Activated T-cell treated with anti-CD3 and anti-CD28 coated beads for 48 hours (primary cell): Measurements from ENCODE around the gene HSPA8.
"Not testable (repeated sequence)": the region's sequence is repeated elsewhere in the genome, so short reads cannot be mapped to it uniquely, and the experiment has no call there.

Source experiments
- DNase-seq: peaks from one replicate; pipeline ENCODE4 v3.0.0-alpha.2; 2020; ENCODE audit warnings: low read depth

HSPA8 gene

DNA sequence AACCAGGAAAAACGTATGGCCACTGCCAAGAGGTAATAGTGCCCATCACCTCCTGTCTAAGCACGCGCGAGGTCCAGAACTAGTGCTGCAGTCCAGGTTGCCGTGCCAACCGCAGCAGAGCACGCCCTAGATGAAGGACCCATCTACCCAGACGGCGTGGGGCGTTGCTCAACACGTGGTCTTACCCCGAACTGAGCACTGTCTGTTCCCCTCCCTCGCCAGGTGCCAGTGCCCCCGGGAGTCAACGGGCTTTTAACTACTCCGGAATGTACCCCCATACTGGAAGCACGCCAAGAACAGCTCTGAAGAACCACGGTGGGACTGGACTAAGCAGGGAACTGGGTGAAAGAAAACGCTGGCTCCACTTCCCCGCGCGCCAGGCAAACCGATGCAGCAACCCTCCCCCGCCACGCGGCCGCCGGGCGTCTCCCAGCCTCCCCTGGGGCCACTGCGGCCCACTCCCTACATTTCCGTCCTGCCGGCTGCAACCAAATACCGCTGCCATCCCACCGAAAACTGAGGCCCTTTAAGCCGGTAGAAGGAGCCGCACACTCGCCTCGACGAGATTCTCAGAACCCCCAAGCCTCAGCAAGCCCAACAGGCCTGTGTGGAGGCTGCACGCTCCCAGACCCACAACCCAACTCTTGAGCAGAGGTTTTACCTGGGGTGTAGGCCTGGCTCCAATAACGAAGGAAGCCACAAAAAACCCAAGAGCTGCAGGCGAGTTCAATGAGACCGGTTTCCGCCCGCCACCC lies at the start of gene HSPA8:
TSS of gene HSPA8 (minus strand) at position 734 of the 755 bp plus-strand sequence. CDS start 812 bp downstream, outside the sequence.
- DNase-seq = peak; percentile 59

DNA sequence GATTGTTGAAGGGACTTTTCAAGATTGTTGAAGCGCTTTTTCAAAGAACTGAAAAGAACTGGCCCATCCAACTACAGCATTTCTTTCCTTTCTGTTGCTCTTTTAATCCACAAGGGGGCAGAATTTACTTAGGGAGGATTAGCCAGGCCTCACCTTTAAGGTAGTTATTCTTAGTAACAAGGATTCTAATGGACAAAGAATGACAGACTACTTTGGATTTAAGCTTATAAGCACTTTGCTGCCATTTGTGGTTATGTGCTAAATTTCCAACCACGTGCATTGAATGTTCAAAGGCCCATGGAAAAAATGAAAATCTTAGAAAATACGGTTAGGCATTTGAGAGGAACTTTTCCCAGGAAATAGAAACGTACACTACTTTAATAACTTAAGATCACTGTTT lies 49.5 kb upstream of the HSPA8 start:
- DNase-seq = no peak

DNA sequence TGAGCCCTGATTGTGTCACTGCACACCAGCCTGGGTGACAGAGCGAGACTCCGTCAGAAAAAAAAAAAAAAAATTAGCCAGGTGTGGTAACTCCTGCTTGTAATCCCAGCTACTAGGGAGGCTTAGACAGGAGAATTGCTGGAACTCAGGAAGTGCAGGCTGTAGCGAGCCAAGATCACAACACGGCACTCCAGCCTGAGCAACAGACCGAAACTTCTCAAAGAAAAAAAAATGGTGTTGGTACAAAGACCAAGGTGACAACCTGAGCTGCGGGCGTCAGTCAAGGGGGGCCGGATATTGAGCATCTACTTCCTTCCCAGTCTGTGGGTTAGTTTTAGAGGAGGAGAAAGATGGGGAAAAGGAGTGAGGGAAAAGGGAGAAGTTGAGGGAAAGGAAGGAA lies 48.5 kb upstream of the HSPA8 start:
- DNase-seq = no peak

DNA sequence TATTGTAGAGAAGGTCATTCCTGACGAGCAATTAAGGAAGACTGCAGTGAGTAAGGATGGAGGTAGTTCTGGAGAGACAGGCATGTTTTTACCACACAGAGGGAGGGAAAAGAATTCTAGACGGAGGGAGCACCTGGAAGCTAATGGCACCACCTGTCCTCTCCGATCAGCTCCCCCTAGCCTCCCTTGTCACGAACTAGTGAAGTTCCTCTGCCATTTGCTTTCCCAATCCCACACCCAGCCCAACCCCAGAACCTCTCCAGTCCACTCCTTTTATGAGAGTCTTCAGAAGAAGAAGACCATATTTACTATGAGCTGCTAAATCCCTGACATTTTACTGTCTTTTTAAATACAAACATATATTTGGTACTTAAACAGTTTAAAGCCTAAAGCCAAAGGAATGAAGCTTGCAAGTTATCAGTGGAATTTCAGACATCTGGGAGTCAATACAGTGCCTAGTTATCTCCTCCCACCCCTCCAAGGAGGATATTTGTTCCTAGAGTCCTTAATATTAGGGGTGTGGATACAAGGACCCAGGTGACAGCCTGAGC lies 46.1 kb upstream of the HSPA8 start:
- DNase-seq = no peak

DNA sequence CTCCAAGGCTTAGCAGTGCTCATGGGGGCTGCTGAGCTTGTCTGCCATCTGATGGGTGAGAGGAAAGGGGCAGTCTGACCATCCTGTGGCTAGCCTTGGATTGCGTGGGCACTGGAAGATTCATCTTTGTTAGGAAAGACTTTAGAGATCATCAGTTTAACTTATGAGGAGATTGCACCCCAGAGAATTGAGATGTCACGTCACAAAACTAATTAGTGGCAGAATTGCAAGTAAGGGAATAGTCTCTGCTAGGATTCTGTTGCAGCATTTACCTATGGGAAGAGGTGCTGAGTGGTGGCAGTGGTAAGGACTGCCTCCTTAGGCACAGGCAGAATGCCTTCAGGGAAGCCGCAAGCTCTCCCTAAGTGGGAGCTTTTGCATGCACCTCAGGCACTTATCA lies 42.8 kb upstream of the HSPA8 start:
- no peak for DNase-seq

DNA sequence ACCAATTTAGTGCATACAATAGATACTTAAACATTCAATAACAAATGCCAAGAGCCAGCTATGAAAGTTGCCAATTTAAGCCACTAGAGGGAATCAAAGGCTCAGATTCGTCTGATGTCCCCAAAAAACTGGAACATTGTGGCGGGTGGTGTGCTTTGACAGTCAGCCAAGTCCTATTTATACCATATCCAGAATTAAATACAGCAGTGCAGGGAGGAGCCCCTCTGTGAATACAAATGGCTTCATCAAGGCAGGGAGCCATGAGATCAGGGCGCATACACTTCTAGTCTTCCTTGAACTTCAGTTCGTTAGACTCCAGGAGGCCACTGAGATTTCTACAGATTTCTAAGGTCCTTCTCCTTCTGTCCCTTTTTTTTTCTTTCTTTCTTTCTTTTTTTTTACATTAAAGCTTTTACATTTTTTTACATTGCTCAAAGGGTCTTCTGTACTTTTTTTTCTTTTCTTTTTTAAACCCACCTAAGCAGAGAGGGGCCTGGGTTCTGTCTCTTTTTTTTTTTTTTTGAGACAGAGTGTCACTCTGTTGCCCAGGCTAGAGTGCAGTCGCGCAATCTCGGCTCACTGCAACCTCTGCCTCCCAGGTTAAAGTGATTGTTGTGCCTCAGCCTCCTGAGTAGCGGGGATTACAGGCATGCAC lies 41.5 kb upstream of the HSPA8 start:
- DNase-seq = no peak

DNA sequence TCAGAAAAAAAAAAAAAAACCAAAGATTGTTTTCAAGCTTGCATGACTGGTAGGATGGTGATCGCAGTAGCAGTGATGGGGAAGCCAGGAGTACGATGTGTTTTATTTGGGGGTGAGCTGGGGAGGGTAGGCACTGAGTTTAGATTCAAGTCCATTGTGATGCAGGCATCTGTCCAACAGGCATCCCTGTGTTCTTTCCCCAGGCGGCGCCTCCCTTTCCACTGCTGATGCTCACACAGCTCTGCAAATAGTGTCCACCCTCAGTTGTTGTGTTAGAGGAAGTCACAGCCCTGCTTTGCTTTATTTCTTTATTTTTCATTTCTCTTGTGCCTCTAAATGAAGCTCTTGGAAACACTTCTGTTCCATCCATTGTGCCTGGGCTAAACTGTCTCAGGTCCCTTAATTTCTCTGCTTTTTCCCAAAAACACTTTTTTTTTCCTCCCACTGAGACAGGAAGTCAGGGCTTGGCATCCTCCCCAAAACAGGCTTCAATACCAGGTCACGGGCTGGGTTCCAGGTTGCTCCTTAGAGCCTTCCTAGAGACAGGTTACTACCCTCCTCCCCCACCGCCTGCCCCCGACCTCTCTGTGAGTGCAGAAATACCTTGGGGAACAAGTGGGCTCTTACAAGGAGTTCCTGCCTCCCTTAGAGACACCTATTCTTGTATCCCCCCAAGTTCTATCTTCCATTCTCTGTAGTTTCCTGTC lies 38.6 kb upstream of the HSPA8 start:
- DNase-seq = no peak

DNA sequence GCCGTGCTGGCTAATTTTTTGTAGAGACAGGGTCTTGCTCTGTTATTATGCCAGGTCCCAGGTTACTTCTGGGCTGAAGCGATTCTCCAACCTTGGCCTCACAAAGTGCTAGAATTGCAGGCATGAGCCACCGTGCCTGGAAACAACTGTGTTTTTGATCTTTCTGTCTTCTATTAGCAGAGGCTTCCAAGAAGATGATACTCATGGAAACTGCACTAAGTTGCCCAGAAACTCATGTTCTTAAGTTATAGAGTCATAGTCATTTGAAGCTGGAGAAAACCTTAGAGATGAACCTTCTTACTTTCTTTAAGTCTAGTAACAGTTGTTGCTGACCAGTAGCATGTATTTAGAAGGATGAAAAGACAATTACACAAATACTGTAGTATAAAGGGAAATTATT lies 37.1 kb upstream of the HSPA8 start:
- no peak for DNase-seq

DNA sequence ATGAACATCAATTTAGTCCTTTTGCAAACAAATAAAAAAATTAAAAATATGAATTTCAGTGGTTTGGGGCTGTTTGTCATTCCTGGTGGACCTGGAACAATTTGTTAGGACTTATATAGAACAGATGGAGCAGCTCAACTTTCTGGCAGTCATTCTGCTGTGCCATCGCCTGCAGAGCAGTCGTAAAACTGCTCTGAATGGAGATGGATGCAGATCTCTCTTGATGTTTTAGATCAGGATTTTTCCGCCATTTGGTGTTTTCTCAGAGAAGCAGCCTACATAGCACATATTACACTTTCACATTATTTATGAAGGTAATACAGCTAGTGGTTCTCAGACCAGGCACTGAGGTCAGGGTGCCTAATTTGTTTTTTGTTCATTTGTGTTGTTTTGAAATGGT lies 31.8 kb upstream of the HSPA8 start:
- DNase-seq = no peak

DNA sequence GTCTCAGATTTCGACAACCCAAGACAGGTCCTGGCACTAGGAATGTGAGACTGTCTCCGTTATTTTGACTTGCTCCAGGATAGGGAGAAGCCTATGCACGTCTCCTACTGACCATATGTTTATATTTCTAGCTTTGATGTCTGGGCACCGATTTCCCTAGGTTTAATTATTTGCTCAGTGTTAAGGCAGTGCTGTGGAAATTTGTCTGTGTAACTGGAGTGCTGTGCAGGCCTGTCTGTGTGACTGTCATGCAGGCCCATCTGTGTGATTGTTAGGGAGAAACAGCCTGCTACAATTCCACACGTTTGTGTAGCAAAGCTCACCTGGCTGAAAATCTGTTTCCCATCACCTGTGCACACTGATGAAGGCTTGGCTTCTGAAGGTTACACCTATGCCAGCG lies 29.6 kb upstream of the HSPA8 start:
- no peak for DNase-seq

DNA sequence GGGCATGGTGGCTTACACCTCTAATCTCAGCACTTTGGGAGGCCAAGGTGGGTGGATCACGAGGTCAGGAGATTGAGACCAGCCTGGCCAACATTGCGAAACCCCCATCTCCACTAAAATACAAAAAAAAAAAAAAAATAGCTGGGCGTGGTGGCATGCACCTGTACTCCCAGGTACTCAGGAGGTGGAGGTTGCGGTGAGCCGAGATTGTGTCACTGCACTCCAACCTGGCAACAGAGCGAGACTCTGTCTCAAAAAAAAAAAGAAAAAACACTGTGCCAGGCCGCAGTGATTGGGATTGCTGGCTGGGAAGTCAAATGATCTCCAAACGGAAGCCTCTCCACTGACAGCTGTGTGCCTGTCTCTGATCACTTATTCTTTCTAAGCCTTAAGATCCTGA lies 28.2 kb upstream of the HSPA8 start:
- not testable (repeated sequence) for DNase-seq

DNA sequence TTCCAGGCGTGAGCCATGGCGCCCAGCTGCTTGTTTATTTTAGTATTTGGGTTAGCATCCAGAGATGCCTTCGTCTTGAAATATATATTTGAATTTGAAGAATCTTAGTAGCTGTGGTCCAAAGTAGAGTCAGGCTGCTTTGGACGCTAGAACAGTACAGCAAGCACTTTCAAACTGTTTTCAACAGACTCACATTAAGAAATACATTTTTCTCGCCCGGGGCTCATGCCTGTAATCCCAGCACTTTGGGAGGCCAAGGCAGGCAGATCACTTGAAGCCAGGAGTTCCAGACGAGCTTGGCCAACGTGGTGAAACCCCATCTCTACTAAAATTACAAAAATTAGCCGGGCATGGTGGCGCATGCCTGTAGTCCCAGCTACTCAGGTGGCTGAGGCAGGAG lies 27.0 kb upstream of the HSPA8 start:
- not testable (repeated sequence) for DNase-seq

DNA sequence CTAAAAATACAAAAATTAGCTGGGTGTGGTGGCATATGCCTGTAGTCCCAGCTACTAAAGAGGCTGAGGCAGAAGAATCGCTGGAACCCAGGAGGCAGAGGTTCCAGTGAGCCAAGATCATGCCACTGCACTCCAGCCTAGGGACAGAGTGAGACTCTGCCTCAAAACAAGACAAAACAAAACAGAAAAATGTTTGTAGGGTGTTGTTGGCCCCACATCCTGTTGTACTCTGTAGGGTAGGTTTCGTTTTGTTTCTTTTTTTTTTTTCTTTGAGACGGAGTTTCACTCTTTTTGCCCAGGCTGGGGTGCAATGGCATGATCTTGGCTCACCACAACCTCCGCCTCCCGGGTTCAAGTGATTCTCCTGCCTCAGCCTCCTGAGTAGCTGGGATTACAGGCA lies 25.7 kb upstream of the HSPA8 start:
- not testable (repeated sequence) for DNase-seq

DNA sequence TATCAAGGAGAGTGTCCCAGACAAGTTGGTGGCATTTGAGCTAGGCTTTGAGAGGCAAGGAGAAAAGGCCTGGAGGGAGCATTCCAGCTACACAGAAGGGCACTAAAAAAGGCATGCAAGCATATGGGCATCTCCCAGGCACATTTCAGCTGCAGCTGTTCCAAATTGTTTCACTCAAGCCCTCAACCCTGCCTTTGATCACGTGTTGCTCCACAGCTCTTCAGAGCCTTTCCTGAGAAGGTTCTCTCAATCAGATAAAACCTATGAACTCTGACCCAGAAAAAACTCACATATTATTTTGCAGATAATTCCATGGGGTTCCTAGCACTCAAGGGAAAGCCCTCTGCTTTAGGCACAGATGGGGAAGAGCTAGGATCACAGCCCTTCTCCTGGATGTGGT lies 24.4 kb upstream of the HSPA8 start:
- DNase-seq = no peak

DNA sequence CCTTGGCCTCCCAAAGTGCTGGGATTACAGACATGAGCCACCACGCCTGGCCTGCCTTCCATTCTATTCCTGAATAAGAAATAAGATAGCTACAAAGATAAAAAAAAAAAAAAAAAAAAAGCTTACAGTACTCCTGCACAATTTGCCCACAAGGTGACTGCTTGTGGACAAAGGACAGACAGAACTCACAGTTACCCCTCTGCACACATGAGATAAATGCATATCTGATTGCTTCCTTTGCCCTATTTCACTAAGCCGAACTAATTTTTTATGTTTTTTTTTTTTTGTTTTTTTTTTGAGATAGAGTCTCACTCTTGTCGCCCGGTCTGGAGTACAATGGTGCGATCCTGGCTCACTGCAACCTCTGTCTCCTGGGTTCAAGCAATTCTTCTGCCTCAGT lies 23.6 kb upstream of the HSPA8 start:
- no peak for DNase-seq

DNA sequence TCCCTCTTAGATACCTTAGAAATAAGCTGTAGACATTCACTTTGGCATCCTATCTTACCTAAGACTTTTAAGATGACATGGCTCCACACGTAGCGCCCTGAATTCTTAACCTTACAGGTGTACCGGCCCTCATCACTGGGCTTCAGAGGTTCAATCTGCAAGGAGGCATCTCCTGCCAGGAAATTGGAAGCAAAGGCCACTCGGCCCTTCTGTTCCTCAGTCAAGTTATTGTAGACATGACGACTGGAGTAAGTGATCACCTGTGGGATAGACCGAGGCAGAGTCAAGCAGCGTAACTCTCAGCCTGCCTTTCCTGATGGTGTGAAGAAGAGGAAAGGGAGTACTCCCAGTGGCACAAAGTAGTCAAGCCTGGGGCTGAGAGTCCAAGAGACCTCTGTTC lies 22.5 kb upstream of the HSPA8 start:
- DNase-seq = no peak

DNA sequence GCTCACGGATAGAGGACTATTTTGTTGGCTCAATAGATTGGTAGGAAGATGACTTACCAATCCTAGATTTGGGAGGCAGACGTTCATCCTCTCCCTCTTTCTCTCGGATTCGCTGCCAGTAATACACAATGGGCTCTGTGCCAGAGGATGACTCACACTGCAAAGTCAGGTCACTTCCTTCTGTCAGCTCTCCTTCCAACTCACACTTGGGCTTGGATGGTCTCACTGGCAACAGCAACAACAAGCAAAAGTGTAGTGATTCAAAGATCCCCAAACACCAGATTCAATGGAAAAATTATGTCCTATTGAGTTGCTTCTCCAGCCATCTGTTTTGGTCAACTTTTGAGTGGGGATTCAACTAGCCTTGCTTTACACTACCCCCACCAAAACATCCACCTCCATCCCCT lies 21.7 kb upstream of the HSPA8 start:
- DNase-seq = peak; percentile 35

DNA sequence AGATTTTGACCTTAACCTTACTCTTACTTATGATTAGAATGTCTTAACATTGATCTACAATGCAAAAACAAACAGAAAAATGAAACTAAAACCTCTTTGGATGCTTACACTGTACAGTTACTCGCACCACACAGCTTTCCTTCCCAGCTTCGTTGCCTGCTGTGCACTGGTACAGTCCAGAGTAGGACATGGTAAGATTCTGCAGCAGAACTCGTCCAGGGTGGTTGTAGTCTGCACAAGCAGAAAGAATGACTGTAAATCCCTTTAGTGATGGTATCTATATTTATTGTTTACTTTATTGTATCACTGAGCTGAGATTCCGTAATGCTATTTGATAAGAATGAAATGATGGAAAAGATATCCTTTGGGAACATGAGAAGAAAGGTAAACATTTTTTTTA lies 21.0 kb upstream of the HSPA8 start:
- no peak for DNase-seq

DNA sequence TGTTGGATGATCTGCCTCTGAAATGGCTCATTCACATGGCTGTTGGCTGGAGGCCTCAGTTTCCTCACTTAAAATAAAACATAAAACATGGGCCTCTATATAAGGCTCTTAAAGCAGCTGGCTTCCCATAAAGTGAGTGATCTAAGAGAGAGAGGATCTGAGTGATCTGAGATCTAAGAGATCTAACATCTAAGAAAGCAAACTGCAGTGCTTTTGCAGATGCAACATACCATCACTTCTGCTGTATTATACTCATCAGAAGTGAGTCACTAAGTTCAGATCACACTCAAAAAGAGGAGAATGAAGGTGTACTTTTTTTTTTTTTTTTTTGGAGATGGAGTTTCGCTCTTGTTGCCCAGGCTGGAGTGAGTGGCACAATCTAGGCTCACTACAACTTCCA lies 18.1 kb upstream of the HSPA8 start:
- DNase-seq = no peak

DNA sequence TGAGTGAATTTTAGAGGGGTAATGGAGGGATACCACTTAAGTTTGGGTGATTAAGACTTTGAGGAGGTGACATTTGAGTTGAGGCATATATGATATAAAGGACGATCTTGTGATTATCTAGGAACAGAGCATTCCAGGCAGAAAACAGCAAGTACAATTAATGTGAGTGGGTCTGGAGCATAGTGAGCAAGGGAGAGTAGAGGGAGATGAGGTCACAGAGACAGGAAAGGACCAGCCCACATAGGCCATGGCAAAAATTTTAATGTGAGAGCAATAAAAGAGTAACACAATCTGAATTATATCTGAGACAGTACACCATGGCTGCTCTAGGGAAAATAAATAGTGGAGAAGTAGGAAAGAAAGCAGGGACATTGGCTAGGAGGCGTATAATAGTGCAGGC lies 14.5 kb upstream of the HSPA8 start:
- DNase-seq = no peak

DNA sequence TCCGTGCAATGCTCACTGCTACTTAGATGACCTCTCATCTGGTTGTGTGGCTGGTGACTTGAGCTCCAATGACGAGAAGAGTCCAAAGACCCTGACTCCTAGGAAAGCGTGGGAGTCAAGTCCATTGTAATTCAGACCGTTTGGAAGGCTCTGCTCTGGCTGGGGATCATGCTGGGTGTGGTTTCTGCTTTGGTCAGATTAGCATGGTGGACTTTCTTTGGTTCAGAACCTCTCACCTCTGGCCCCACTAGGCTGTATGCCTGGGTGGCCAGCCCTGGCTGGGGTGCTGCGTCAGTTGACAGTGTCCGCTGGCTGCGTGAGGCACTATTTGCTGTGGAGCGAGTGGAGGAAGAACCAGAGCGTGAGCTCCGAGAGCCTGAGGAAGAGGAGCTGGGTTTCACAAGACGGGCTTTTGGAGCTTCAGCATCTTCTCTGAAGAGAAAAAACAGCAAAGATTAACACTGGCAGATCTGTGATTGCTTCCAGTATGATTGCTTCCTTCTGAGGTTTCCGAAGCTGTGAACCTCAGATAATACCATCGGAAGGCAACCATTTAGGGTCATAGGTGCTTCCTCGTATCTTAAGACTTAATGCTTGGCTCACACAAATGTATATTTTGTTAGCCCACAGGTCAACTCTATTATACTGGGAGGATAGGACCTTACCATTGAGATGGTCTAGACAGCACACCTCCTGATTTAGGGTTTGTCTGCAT lies 11.6 kb upstream of the HSPA8 start:
- DNase-seq = no peak

DNA sequence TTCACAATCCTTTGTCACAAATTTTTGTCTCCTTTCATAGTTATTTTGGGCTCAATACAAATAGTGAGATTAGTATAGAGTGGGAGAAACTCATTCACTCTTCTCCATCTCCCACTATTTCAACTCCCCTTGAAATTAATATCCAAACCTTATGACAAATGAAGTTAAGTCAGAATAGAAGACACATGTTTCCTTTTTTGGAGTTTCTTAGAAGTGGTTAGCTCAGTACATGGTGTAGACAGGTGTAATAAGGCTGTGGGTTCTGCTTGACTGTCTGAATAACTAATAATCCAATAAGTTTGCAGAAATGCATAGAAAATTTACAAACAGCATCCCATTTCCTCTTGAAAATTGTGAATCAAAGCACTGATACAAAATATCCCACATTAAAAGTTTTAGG lies 10.8 kb upstream of the HSPA8 start:
- DNase-seq = no peak
